ENCODE measurements around the gene SSR3.

The SSR3 gene

GRCh38 chr3:156492801-156493261, 62.1 kb downstream of the SSR3 start:
- H3K4me3 Mint-ChIP-seq, result no peak overlapping the region
- no peaks in the 10 kb centered on the region for H3K36me3 Mint-ChIP-seq (ENCODE audit: insufficient read depth)
- no peak overlapping the region for H3K27ac Mint-ChIP-seq (ENCODE audit: low read depth)
- peaks cover 29% of the 10 kb centered on the region for H3K27me3 Mint-ChIP-seq
- H3K4me1 Mint-ChIP-seq, result no peaks in the 10 kb centered on the region
- no peak for ATAC-seq (replicated peaks; ENCODE audit: extremely low read depth, poor library complexity, severe bottlenecking)
- DNase-seq (ENCODE audit: low spot score in 2 of 2), result no peak
- H3K9me3 Mint-ChIP-seq, result peaks cover 4% of the 10 kb centered on the region

GRCh38 chr3:156491192-156491591, 63.7 kb downstream of the SSR3 start:
- peaks cover 4% of the 10 kb centered on the region for H3K9me3 Mint-ChIP-seq
- no peak overlapping the region for H3K4me3 Mint-ChIP-seq
- H3K27me3 Mint-ChIP-seq, result peaks cover 29% of the 10 kb centered on the region
- no peaks in the 10 kb centered on the region for H3K36me3 Mint-ChIP-seq (ENCODE audit: insufficient read depth)
- no peak overlapping the region for H3K27ac Mint-ChIP-seq (ENCODE audit: low read depth)
- DNase-seq (ENCODE audit: low spot score in 2 of 2) (no peak), ATAC-seq (replicated peaks; ENCODE audit: extremely low read depth, poor library complexity, severe bottlenecking) (no peak)
- no peaks in the 10 kb centered on the region for H3K4me1 Mint-ChIP-seq

Measured in central memory CD8-positive, alpha-beta T cell (primary cell).